Endothelial cell of umbilical vein (primary cell): ENCODE results near the gene LHX5. TPM values are rescaled to one million over a fixed set of nuclear protein-coding genes. Genes with fewer than 3 reads are reported as not detected.

Source experiments
- BruUV-seq: library from RNA; stranded (reverse); fragments of 400-500 nt; replicated peaks from 2 replicates; lab custom pipeline; 2021; lab: Mats Ljungman, UMichigan
- CTCF ChIA-PET: fragments of 300-600, 350-600 bp; sonication (Branson Sonifier 250); formaldehyde crosslinking; loops from one replicate; lab custom pipeline; 2021; ENCODE audit warnings: antibody characterized with exemption, inconsistent platforms; lab: Charles Lee
- POLR2A ChIA-PET: fragments of 300-600, 350-600 bp; sonication (Branson Sonifier 250); formaldehyde crosslinking; loops from one replicate; lab custom pipeline; 2021; ENCODE audit warnings: antibody characterized with exemption, inconsistent platforms; lab: Charles Lee
- DNase-seq: peaks from one replicate; pipeline ENCODE4 v3.0.0-alpha.2; 2011; ENCODE audit warnings: low read depth, low spot score
- FAIRE-seq: peaks from 2 replicates; lab custom pipeline; 2011; peaks lifted over from hg19 to GRCh38; lab: Jason Lieb, UNC
- H2AFZ ChIP-seq: 2 replicates; pipeline ENCODE4 v1.6.0; 2012; ENCODE audit warnings: low read depth, low read length, control low read depth, inconsistent platforms
- H3K27ac ChIP-seq: 2 replicates; pipeline ENCODE4 v1.5.1; 2011; ENCODE audit warnings: low read depth, mild to moderate bottlenecking, control low read depth, low read length, moderate library complexity; ENCODE audit not compliant: insufficient read depth
- H3K27me3 ChIP-seq, 2 experiments: 2 replicates each; pipeline versions ENCODE4 v1.6.0 to v1.6.1; 2011; ENCODE audit warnings: low read length in 2 of 2, mixed read lengths in 1 of 2; ENCODE audit not compliant: control insufficient read depth in 2 of 2, insufficient read depth in 2 of 2
- H3K36me3 ChIP-seq, 2 experiments: 2 replicates in 1 of 2; 3 replicates in 1 of 2; pipeline ENCODE4 v1.5.1; 2011; ENCODE audit warnings: low read length in 2 of 2, mild to moderate bottlenecking in 1 of 2, moderate library complexity in 1 of 2; ENCODE audit not compliant: control insufficient read depth in 2 of 2, insufficient read depth in 2 of 2; ENCODE audit errors: extremely low read depth in 1 of 2
- H3K4me1 ChIP-seq: 3 replicates; pipeline ENCODE4 v1.5.1; 2011; ENCODE audit warnings: mild to moderate bottlenecking, low read length; ENCODE audit not compliant: control insufficient read depth, insufficient read depth; ENCODE audit errors: extremely low read depth
- H3K4me2 ChIP-seq: 2 replicates; pipeline ENCODE4 v1.6.1; 2011; ENCODE audit warnings: low read length, control low read depth, mixed read lengths; ENCODE audit not compliant: insufficient read depth
- H3K4me3 ChIP-seq, 3 experiments: fragments of 200-600 bp in 1 of 3; sonication (generic), shearing (Covaris generic) in 1 of 3; replicated peaks in 1 of 3; 2 replicates each; pipeline ENCODE4 v1.5.1; 2011 to 2016; ENCODE audit warnings: control low read depth in 3 of 3, low read length in 3 of 3, mild to moderate bottlenecking in 2 of 3, inconsistent platforms in 1 of 3, low read depth in 1 of 3, moderate library complexity in 1 of 3; ENCODE audit not compliant: insufficient read depth in 1 of 3
- H3K79me2 ChIP-seq: 2 replicates; pipeline ENCODE4 v1.6.0; 2012; ENCODE audit warnings: low read length, inconsistent platforms; ENCODE audit not compliant: control insufficient read depth, insufficient read depth
- H3K9ac ChIP-seq: replicated peaks from 2 replicates; pipeline ENCODE3; 2011; ENCODE audit warnings: low read length, control low read depth; ENCODE audit not compliant: insufficient read depth; ENCODE audit errors: extremely low read depth
- H3K9me1 ChIP-seq: replicated peaks from 3 replicates; pipeline ENCODE4 v1.6.0; 2011; ENCODE audit warnings: mild to moderate bottlenecking, low read length; ENCODE audit not compliant: control insufficient read depth, insufficient read depth; ENCODE audit errors: extremely low read depth
- H3K9me3 ChIP-seq: replicated peaks from 2 replicates; pipeline ENCODE4 v1.5.1; 2012; ENCODE audit warnings: low read length, inconsistent platforms; ENCODE audit not compliant: control insufficient read depth, insufficient read depth
- H4K20me1 ChIP-seq: replicated peaks from 2 replicates; pipeline ENCODE3; 2011; ENCODE audit warnings: mild to moderate bottlenecking, low read length; ENCODE audit not compliant: control insufficient read depth, insufficient read depth; ENCODE audit errors: extremely low read depth
- EZH2 ChIP-seq: IDR thresholded peaks from 2 replicates; pipeline ENCODE4 v1.6.1; 2012; ENCODE audit warnings: borderline replicate concordance, low read depth, mild to moderate bottlenecking, moderate library complexity, low read length, inconsistent platforms; ENCODE audit not compliant: severe bottlenecking
- FOS ChIP-seq: IDR thresholded peaks from 2 replicates; pipeline ENCODE4 v1.6.1; 2011; ENCODE audit warnings: mild to moderate bottlenecking, low read length, moderate library complexity, borderline replicate concordance; ENCODE audit not compliant: insufficient read depth
- GATA2 ChIP-seq: IDR thresholded peaks from 2 replicates; pipeline ENCODE4 v1.7.0; 2011; ENCODE audit warnings: low read depth, mild to moderate bottlenecking, moderate library complexity, mixed read lengths, low read length; ENCODE audit not compliant: insufficient read length, insufficient read depth
- JUN ChIP-seq: IDR thresholded peaks from 2 replicates; pipeline ENCODE4 v1.6.1; 2011; ENCODE audit warnings: borderline replicate concordance, low read depth; ENCODE audit not compliant: insufficient read length, insufficient read depth
- MAX ChIP-seq: IDR thresholded peaks from 2 replicates; pipeline ENCODE4 v1.6.1; 2011; ENCODE audit not compliant: insufficient read depth, insufficient read length
- MYC ChIP-seq: IDR thresholded peaks from one replicate; pipeline ENCODE4 v1.6.1; 2011; ENCODE audit warnings: mild to moderate bottlenecking, low read depth, low read length
- POLR2A ChIP-seq: IDR thresholded peaks from 2 replicates; pipeline ENCODE4 v1.6.1; 2012; ENCODE audit warnings: low read depth, mild to moderate bottlenecking, control low read depth, low read length
- POLR2AphosphoS5 ChIP-seq: IDR thresholded peaks from 2 replicates; pipeline ENCODE4 v1.6.1; 2012; ENCODE audit warnings: low read depth, mild to moderate bottlenecking, control low read depth, low read length, moderate library complexity; ENCODE audit not compliant: insufficient read depth
- dilution Hi-C: fragments of 300-500 bp; cut with MboI; formaldehyde crosslinking; loops from one replicate; pipeline ENCODE4 v1.15.0; 2019; ENCODE audit warnings: low sequenced_read_pairs; ENCODE audit not compliant: extremely low pct_ligation_motif_present
- intact Hi-C: fragments of 100-400 bp; cut with micrococcal nuclease; formaldehyde crosslinking; loops from one replicate; pipeline ENCODE4 v1.10.0; 2022
- polyA plus RNA-seq, 4 experiments: library from polyadenylated mRNA; depleted of rRNA in 3 of 4; stranded (reverse) in 3 of 4; unstranded in 1 of 4; fragments of >200 nt; gene quantifications; 2 replicates each; pipeline versions ENCODE4 v1.2.1 to v1.2.3, GENCODE V29; 2011 to 2012; ENCODE audit warnings: missing spikeins in 1 of 4
- total RNA-seq: library from RNA; stranded (reverse); gene quantifications from 2 replicates; pipeline ENCODE4 v1.2.3, GENCODE V29; 2021

The LHX5 gene
- total and polyA plus RNA-seq, 2 donors (not counting 3 experiments of a cell fraction or from before 2014, with no cell fraction given) = not detected

DNA sequence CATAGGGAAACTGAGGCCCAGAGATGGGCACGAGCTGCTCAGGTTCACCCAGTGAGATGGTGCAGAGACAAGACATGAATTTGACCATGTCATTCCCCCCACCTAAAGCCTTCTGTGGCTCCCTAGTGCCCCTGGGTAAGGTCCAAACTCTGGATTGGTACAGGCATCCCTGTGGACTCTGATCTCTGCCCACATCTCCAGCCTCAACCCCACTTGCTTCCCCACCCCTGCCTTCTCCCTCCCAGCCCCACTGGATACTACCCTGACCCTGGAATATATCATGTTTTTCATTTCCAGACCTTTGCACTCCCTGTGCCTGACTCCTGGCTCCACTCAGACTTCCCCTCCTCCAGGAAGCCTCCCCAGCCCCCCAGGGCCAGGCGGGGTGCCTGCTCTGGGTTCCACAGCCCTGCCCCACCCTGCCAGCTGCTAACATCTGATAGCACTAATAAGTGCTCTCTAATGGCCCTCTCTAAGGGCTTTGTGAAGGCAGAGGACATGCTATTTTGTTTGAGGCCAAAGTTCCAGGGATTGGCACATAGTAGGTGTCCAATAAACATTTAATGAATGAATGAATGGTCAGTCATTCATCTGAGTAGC is 50.6 kb downstream of the LHX5 start:
- CTCF ChIA-PET = no interaction called here
- H3K36me3 ChIP-seq = no peaks in the 10 kb centered on the region
- FAIRE-seq (no peak), DNase-seq (no peak)
- no peak overlapping the region for H3K9ac ChIP-seq
- dilution Hi-C loops (no loop called here), intact Hi-C loops (no loop called here)
- POLR2A ChIA-PET = interaction anchor here (0.7 kb wide), 1 partner anchor 102 kb away, joined by 3 read pairs; no protein-coding TSS in a partner anchor
- H3K79me2 ChIP-seq = no peaks in the 10 kb centered on the region
- no peaks in the 10 kb centered on the region for H3K9me1 ChIP-seq
- TF ChIP-seq POLR2A = no peak
- TF ChIP-seq FOS = no peak
- no peak for TF ChIP-seq JUN
- TF ChIP-seq POLR2AphosphoS5 = no peak
- no peak for TF ChIP-seq EZH2
- TF ChIP-seq MYC = no peak
- TF ChIP-seq MAX = no peak
- no peak for TF ChIP-seq GATA2
- H2AFZ ChIP-seq = no peak overlapping the region
- BruUV-seq = no TSS peak
- H3K4me3 ChIP-seq = no peak overlapping the region
- H3K4me1 ChIP-seq = peaks cover 7% of the 10 kb centered on the region
- no peaks in the 10 kb centered on the region for H4K20me1 ChIP-seq
- H3K4me2 ChIP-seq = no peak overlapping the region
- no peaks in the 10 kb centered on the region for H3K27me3 ChIP-seq
- no peaks in the 10 kb centered on the region for H3K9me3 ChIP-seq
- H3K27ac ChIP-seq = no peak overlapping the region
